ENCODE measurements around the gene CYP21A2.
"Not testable (repeated sequence)": the region's sequence is repeated elsewhere in the genome, so short reads cannot be mapped to it uniquely, and the experiment has no call there.

CYP21A2 gene

GRCh38 chr6:32056254-32056653 lies 18.0 kb downstream of the CYP21A2 start:
- DNase-seq (ENCODE audit: low spot score) (peak; percentile 32), ATAC-seq (ENCODE audit: low read depth) (no peak)
- TF ChIP-seq, protein P1, sequence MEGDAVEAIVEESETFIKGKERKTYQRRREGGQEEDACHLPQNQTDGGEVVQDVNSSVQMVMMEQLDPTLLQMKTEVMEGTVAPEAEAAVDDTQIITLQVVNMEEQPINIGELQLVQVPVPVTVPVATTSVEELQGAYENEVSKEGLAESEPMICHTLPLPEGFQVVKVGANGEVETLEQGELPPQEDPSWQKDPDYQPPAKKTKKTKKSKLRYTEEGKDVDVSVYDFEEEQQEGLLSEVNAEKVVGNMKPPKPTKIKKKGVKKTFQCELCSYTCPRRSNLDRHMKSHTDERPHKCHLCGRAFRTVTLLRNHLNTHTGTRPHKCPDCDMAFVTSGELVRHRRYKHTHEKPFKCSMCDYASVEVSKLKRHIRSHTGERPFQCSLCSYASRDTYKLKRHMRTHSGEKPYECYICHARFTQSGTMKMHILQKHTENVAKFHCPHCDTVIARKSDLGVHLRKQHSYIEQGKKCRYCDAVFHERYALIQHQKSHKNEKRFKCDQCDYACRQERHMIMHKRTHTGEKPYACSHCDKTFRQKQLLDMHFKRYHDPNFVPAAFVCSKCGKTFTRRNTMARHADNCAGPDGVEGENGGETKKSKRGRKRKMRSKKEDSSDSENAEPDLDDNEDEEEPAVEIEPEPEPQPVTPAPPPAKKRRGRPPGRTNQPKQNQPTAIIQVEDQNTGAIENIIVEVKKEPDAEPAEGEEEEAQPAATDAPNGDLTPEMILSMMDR (IDR thresholded peaks at IDR 0.05; ENCODE audit: poor library complexity, severe bottlenecking), result no peak
- H3K27me3 ChIP-seq (ENCODE audit: insufficient read depth, poor library complexity, severe bottlenecking), result no peaks in the 10 kb centered on the region
- H3K9me3 ChIP-seq (ENCODE audit: severe bottlenecking), result no peaks in the 10 kb centered on the region
- no peaks in the 10 kb centered on the region for H3K4me1 ChIP-seq (ENCODE audit: insufficient read depth, poor library complexity, severe bottlenecking)
- no peaks in the 10 kb centered on the region for H3K36me3 ChIP-seq (ENCODE audit: low read depth)
- no peak overlapping the region for H3K27ac ChIP-seq (ENCODE audit: poor library complexity, severe bottlenecking)
- no peak overlapping the region for H3K4me3 ChIP-seq (ENCODE audit: severe bottlenecking)

DNA sequence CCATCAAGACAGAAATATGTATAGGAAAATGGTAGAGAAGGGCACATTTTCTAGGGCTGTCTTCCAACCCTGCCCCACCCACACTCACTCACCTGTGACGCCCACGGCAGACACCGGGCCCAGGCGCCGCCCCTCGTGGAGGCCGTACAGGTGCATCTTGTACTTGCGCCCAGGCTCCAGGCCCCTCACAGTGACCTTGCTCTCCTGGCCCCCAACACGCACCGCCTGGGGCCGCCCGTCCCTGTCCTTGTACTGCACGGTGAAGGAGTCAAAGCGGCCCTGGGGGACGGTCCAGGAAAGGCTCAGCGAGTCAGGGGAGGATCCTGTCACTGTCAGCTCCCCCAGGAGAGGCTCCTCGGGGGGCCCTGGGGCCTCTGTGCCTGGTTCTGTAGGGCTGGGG lies 19.8 kb downstream of the CYP21A2 start:
- Histone ChIP-seq H3K36me3 (ENCODE audit: low read depth) (no peaks in the 10 kb centered on the region), H3K27me3 (ENCODE audit: insufficient read depth, poor library complexity, severe bottlenecking) (no peaks in the 10 kb centered on the region), H3K27ac (ENCODE audit: poor library complexity, severe bottlenecking) (no peak overlapping the region), H3K4me3 (ENCODE audit: severe bottlenecking) (no peak overlapping the region), H3K4me1 (ENCODE audit: insufficient read depth, poor library complexity, severe bottlenecking) (no peaks in the 10 kb centered on the region), H3K9me3 (ENCODE audit: severe bottlenecking) (no peaks in the 10 kb centered on the region)
- TF ChIP-seq, protein P1 (IDR thresholded peaks at IDR 0.05; ENCODE audit: poor library complexity, severe bottlenecking), result no peak
- ATAC-seq (ENCODE audit: low read depth), result no peak
- peak; percentile 56 for DNase-seq (ENCODE audit: low spot score)

- H3K4me1 ChIP-seq (ENCODE audit: insufficient read depth, poor library complexity, severe bottlenecking), result no peaks in the 10 kb centered on the region
- H3K9me3 ChIP-seq (ENCODE audit: severe bottlenecking), result no peaks in the 10 kb centered on the region
- TF ChIP-seq, protein P1 (IDR thresholded peaks at IDR 0.05; ENCODE audit: poor library complexity, severe bottlenecking), result no peak
- H3K27me3 ChIP-seq (ENCODE audit: insufficient read depth, poor library complexity, severe bottlenecking), result no peaks in the 10 kb centered on the region
- ATAC-seq (ENCODE audit: low read depth) (no peak), DNase-seq (ENCODE audit: low spot score) (no peak)
- H3K27ac ChIP-seq (ENCODE audit: poor library complexity, severe bottlenecking), result no peak overlapping the region
- no peaks in the 10 kb centered on the region for H3K36me3 ChIP-seq (ENCODE audit: low read depth)
- no peak overlapping the region for H3K4me3 ChIP-seq (ENCODE audit: severe bottlenecking)
These were observed 20.3 kb downstream of the CYP21A2 start for GRCh38 chr6:32058511-32058963.

- TF ChIP-seq, protein P1 (IDR thresholded peaks at IDR 0.05; ENCODE audit: poor library complexity, severe bottlenecking), result no peak
- H3K4me3 ChIP-seq (ENCODE audit: severe bottlenecking), result no peak overlapping the region
- peak; percentile 34 for DNase-seq (ENCODE audit: low spot score)
- no peaks in the 10 kb centered on the region for H3K27me3 ChIP-seq (ENCODE audit: insufficient read depth, poor library complexity, severe bottlenecking)
- no peak overlapping the region for H3K27ac ChIP-seq (ENCODE audit: poor library complexity, severe bottlenecking)
- peak; percentile 45 for ATAC-seq (ENCODE audit: low read depth)
- no peaks in the 10 kb centered on the region for H3K9me3 ChIP-seq (ENCODE audit: severe bottlenecking)
- no peaks in the 10 kb centered on the region for H3K4me1 ChIP-seq (ENCODE audit: insufficient read depth, poor library complexity, severe bottlenecking)
- no peaks in the 10 kb centered on the region for H3K36me3 ChIP-seq (ENCODE audit: low read depth)
These were observed 22.9 kb downstream of the CYP21A2 start for GRCh38 chr6:32060966-32061655.

GRCh38 chr6:32064706-32065105 lies 26.5 kb downstream of the CYP21A2 start:
- Histone ChIP-seq H3K36me3 (ENCODE audit: low read depth) (no peaks in the 10 kb centered on the region), H3K27ac (ENCODE audit: poor library complexity, severe bottlenecking) (no peak overlapping the region), H3K4me1 (ENCODE audit: insufficient read depth, poor library complexity, severe bottlenecking) (no peaks in the 10 kb centered on the region), H3K9me3 (ENCODE audit: severe bottlenecking) (no peaks in the 10 kb centered on the region), H3K4me3 (ENCODE audit: severe bottlenecking) (no peak overlapping the region), H3K27me3 (ENCODE audit: insufficient read depth, poor library complexity, severe bottlenecking) (no peaks in the 10 kb centered on the region)
- no peak for ATAC-seq (ENCODE audit: low read depth)
- TF ChIP-seq, protein P1 (IDR thresholded peaks at IDR 0.05; ENCODE audit: poor library complexity, severe bottlenecking), result no peak
- no peak for DNase-seq (ENCODE audit: low spot score)

- not testable (repeated sequence) for H3K4me1 ChIP-seq (ENCODE audit: insufficient read depth, poor library complexity, severe bottlenecking); H3K36me3 ChIP-seq (ENCODE audit: low read depth); H3K9me3 ChIP-seq (ENCODE audit: severe bottlenecking); ATAC-seq (ENCODE audit: low read depth); H3K27me3 ChIP-seq (ENCODE audit: insufficient read depth, poor library complexity, severe bottlenecking); H3K4me3 ChIP-seq (ENCODE audit: severe bottlenecking); H3K27ac ChIP-seq (ENCODE audit: poor library complexity, severe bottlenecking)
- peak; percentile 34 for DNase-seq (ENCODE audit: low spot score)
These were observed 29.3 kb downstream of the CYP21A2 start for GRCh38 chr6:32067521-32067920.

DNA sequence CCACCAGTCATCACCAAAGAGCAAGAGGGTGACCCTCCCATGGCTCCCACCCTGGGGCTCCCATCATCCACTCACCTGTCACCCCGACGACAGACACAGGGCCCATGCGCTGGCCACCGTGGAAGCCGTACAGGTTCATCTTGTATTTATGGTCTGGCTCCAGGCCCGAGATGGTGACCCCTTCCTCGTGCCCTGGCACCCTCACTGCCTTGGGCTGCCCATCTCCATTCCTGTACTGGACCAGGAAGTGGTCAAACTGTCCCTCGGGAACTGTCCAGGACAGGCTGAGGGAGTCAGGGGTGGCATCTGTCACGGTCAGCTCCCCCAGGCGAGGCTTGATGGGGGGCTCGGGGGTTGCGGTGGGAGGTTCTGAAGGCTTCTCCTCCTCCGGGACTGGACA lies 30.1 kb downstream of the CYP21A2 start:
- ATAC-seq (ENCODE audit: low read depth); H3K9me3 ChIP-seq (ENCODE audit: severe bottlenecking); H3K36me3 ChIP-seq (ENCODE audit: low read depth); H3K4me1 ChIP-seq (ENCODE audit: insufficient read depth, poor library complexity, severe bottlenecking); H3K4me3 ChIP-seq (ENCODE audit: severe bottlenecking); H3K27me3 ChIP-seq (ENCODE audit: insufficient read depth, poor library complexity, severe bottlenecking); H3K27ac ChIP-seq (ENCODE audit: poor library complexity, severe bottlenecking): not testable (repeated sequence)
- DNase-seq (ENCODE audit: low spot score), result peak; percentile 42
